ENCODE results near the gene MAN2B1. TPM values are rescaled to one million over a fixed set of nuclear protein-coding genes. Genes with fewer than 3 reads are reported as not detected.

The MAN2B1 gene
- polyA plus RNA-seq, 2 of the 4 experiments (the other 2 are of a cell fraction) = 13.0 to 16.3 TPM

- DNase-seq (ENCODE audit: low read depth in 1 of 2, low spot score in 1 of 2) (no peak), FAIRE-seq (no peak), ATAC-seq (no peak)
- CTCF ChIA-PET = no interaction called here
- POLR2A ChIA-PET = no interaction called here
- Histone ChIP-seq H3K4me1 (no peaks in the 10 kb centered on the region), H3K4me3 (no peak overlapping the region), H3K27ac (no peak overlapping the region), H3K9me3 (peaks cover 12% of the 10 kb centered on the region; the same call in 2 of the 3 replicates), H3K4me2 (no peak overlapping the region)
- TF ChIP-seq ELK1 (IDR thresholded peaks at IDR 0.05; ENCODE audit: low read depth, low read length) (no peak), SMC3 (IDR thresholded peaks at IDR 0.05) (no peak), KDM1A (IDR thresholded peaks at IDR 0.05; ENCODE audit: low read depth) (no peak), GATA3 (IDR thresholded peaks at IDR 0.05; ENCODE audit: borderline replicate concordance) (no peak), CHD4 (IDR thresholded peaks at IDR 0.05; ENCODE audit: borderline replicate concordance) (no peak), JUNB (IDR thresholded peaks at IDR 0.05) (no peak), REST (IDR thresholded peaks at IDR 0.05) (no peak)
- 100% methylated on average over 1 of the region's 1 CpG for WGBS (ENCODE audit: missing lambda C conversion rate)
Measured at GRCh38 chr19:12606796-12607195, 59.7 kb downstream of the MAN2B1 start.

- H3K4me3 ChIP-seq = no peak overlapping the region
- ATAC-seq (no peak), DNase-seq (ENCODE audit: low read depth in 1 of 2, low spot score in 1 of 2) (no peak), FAIRE-seq (no peak)
- TF ChIP-seq USF2 (IDR thresholded peaks at IDR 0.05) (no peak), NPAS2 (CRISPR knock-in tag; IDR thresholded peaks at IDR 0.05; ENCODE audit: borderline replicate concordance) (no peak), HDAC2 (IDR thresholded peaks at IDR 0.05) (no peak), MAZ (IDR thresholded peaks at IDR 0.05; ENCODE audit: borderline replicate concordance, low read depth, low read length) (no peak), HMGXB4 (CRISPR knock-in tag; IDR thresholded peaks at IDR 0.05; ENCODE audit: borderline replicate concordance) (no peak), BCL3 (IDR thresholded peaks at IDR 0.05) (no peak), CTCF (IDR thresholded peaks at IDR 0.05) (no peak), MAX (IDR thresholded peaks at IDR 0.05) (no peak), NFE2L2 (conservative IDR thresholded peaks at IDR 0.05; ENCODE audit: low read length) (no peak), ELK1 (IDR thresholded peaks at IDR 0.05; ENCODE audit: low read depth, low read length) (no peak), PHF8 (IDR thresholded peaks at IDR 0.05; ENCODE audit: borderline replicate concordance, low read depth) (no peak), RCOR1 (IDR thresholded peaks at IDR 0.05; ENCODE audit: low read depth, low read length) (no peak)
- CTCF ChIA-PET = no interaction called here
- 91% methylated on average over 1 of the region's 1 CpG for WGBS (ENCODE audit: missing lambda C conversion rate)
- H3K4me1 ChIP-seq = no peaks in the 10 kb centered on the region
- no peak overlapping the region for H3K27ac ChIP-seq
- no peak overlapping the region for H3K4me2 ChIP-seq
- POLR2A ChIA-PET = interaction anchor here (0.7 kb wide), 1 partner anchor 13 kb away, joined by 3 read pairs; no protein-coding TSS in a partner anchor
- peaks cover 3% of the 10 kb centered on the region; the same call in 2 of the 3 replicates for H3K9me3 ChIP-seq
Measured at GRCh38 chr19:12603714-12604113, 62.8 kb downstream of the MAN2B1 start.

All from A549 (cell line).